Measurements from ENCODE around the gene CHRM5.
A peak's percentile ranks its signal among the peaks of the same experiment; 100 is the strongest.
"Not testable (repeated sequence)": the region's sequence is repeated elsewhere in the genome, so short reads cannot be mapped to it uniquely, and the experiment has no call there.

The CHRM5 gene

DNA sequence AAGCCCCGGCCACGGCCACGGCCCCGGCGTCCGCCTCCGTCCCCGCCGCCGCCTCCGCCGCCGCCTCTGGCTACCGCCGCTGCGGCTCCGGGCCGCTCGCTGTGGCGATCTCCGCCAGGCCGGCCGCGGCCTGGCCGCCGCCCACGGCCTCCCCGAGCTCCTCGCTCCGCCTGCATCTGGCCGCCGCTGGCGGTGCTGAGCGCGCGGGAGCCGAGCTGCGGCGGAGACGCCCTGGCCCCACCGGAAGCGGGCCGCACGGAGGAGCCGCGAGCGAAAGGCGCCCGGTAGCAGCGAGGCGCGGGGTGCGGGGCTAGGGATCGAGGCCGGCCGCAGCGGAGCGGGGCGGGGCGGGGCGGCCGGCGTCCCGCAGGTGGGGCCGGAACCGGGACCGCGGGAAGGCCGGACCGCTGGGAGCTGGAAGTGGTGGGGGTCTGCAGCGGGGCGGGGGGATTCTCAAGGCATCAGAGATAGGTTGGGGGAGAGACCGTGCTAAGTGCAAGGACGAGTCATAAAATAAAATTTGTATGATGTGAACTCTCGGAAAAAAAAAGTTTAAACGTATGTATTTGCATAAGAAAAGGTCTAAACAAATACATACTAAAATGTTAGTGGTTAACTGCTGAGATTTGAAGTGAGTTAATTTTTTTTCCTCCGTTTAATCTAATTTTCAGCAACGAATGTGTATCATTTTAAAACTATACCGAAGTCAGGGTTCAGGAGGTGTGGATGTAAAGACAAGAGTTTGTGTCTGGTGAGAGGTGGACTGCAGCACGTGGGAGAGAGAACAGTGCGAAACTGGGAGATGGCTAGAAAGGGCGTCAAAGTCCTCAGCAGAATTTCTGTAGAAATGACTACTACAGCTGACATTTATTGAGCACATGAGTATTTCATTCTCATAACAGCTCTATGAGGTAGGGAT is 70.8 kb downstream of the CHRM5 start, which contains the start of gene AVEN:
Gene AVEN, minus strand, starts transcription at position 334 of the 919 bp plus-strand sequence. Its CDS starts 158 bp downstream, at position 176.
- peak; percentile 21 to 27 for DNase-seq (ENCODE audit: low read depth in 2 of 2)

DNA sequence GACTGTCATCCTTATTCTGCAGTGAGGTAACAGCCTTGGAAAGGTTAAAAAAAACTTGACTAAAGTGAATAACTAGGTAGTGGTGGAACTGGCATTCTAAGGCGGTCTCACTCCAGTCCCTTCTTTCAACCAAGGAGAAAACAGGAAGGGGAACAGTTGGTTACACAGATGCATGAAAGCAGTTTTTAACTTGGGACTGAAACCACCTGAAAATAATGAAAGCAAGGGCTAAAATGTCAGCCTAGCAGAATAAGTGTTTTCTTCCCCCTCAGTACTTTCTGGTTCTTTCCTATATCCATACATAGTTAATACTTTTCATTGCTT is 71.5 kb downstream of the CHRM5 start:
- no peak for DNase-seq (ENCODE audit: low read depth in 2 of 2)

DNA sequence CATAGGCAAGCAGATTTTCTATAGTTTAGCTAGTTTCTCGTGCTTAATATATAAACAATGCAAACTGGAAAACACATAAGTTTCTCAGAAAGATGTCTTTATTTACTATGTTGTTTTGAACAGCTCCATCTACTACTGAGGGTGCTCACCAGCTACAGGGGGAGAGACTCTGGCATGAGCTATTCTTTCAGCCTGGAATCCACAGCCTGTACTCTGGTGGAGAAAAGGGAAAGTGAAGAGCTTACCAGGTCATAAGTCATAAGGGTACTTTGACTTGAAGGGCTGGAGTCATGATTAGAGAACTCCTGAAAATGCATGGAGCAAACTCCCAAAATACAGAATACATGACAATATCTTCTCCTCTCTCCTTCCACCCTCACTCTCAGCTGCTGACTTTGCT is 75.1 kb downstream of the CHRM5 start:
- DNase-seq (ENCODE audit: low read depth in 2 of 2), result no peak

DNA sequence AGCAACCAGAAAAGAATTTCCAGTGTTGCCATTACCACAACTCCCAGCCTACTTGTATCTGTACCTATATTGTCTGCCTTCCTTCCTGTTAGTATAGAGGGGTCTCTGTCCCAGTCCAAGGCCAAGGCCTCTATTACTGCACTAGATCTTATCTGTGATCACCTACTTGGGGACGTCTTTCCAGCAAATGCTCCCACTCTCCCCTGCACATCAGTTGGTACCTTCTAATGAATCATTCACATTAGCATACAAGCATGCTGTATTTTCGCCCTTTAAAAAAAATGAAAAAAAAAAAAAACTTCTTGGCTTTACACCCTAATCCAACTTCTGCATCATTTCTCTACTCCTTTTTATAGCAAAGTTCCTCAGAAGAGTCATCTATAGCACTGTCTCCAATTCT is 75.5 kb downstream of the CHRM5 start:
- no peak for DNase-seq (ENCODE audit: low read depth in 2 of 2)

DNA sequence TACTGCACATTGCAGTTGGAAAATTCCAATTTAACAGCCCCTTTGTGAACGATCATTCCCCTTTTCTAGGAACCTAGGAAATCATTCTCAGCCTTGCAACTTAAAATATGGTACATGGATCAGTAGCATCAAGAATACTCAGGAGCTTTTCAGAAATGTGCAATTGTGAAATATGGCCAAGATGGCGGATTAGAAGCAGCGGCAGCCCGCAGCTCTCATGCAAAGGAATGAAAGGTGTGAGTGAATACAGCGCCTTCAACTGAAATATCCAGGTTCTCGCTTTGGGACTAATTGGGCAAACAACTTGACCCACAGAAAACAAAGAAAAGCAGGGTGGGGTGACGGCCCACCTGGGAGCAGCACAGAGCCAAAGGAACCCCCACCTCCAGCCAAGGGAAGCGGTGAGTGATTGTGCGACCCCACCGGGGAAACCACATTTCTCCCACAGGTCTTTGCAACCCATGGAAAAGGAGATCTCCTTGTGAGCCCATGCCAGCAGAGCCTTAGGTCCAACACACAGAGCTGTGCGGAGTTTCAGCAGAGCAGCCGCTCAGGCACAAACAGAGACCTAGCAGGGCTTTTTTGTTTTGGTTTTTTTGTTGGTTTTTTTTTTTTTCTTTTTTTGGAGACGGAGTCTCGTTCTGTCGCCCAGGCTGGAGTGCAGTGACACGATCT is 78.3 kb downstream of the CHRM5 start:
- no peak for DNase-seq (ENCODE audit: low read depth in 2 of 2)

DNA sequence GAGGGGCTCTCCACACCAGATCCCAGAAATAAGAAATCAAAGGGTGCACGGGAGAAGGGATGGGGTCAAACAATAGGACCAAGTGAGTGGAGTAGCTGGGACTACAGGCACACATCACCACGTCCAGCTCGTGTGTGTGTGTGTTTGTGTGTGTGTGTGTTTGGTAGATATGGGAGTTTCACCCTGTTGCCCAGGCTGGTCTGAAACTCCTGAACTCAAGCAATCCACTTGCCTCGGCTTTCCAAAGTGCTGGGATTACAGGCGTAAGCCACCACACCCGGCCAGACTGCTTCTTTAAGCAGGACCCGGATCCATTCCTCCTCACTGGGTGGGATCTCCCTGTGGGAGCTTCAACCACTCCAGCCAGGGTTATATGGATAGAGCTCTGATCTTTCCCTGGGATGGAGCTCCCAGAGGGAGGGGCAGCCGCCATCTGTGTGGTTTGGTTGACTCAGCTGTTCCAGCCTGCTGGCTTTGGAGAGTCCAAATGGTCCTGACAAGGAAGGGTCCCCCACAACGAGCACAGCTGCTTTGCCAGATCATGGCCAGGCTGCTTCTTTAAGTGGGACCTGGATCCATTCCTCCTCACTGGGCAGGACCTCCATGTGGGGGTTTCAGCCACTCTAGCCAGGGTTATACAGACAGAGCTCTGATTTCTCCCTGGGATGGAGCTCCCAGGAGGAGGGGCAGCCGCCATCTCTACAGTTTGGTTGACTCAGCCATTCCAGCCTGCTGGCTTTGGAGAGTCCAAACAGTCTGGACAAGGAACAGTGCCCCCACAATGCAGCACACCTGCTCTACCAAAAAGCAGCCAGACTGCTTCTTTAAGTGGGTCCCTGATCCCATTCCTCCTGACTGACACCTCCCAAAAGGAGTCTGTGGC is 79.8 kb downstream of the CHRM5 start:
- no peak for DNase-seq (ENCODE audit: low read depth in 2 of 2)

DNA sequence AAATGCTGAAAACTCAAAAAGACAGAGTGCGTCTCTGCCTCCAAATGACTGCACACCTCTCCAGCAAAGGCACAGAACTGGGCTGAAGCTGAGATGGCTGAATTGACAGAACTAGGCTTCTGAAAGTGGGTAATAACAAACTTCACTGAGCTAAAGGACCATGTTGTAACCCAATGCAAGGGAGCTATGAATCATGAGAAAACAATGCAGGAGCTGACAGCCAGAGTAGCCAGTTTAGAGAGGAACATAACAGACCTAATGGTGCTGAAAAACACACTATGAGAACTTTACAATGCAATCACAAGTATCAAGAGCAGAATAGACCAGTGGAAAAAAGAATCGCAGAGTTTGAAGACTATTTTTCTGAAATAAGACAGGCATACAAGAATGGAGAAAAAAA is 80.8 kb downstream of the CHRM5 start:
- no peak for DNase-seq (ENCODE audit: low read depth in 2 of 2)

DNA sequence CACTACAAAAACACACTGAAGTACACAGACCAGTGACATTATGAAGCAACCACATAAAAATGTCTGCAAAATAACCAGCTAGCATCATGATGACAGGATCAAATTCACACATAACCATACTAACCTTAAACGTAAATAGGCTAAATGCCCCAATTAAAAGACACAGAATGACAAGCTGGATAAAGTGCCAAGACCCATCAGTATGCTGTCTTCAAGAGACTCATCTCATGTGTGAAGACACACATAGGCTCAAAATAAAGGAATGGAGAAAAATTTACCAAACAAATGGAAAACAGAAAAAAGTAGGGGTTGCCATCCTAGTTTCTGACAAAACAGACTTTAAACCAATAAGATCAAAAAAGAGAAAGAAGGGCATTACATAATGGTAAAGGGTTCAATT is 82.1 kb downstream of the CHRM5 start:
- not testable (repeated sequence) for DNase-seq (ENCODE audit: low read depth in 2 of 2)

DNA sequence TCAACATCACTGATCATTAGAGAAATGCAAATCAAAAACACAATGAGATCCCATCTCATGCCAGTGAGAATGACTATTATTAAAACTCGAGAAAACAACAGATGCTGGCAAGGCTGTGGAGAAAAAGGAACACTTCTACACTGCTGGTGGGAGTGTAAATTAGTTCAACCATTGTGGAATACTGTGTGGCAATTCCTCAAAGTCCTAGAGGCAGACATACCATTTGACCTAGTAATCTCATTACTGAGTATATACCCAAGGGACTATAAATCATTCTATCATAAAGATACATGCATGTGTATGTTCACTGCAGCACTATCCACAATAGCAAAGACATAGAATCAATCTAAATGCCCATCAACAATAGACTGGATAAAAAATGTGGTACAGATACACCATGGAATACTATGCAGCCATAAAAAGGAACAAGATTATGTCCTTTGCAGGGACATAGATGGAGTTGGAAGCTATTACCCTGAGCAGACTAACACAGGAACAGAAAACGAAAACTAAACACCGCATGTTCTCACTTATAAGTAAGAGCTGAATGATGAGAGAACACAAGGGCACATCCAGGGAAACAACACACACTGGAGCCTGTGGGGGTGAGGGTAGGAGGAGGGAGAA is 85.9 kb downstream of the CHRM5 start:
- DNase-seq (ENCODE audit: low read depth in 2 of 2), result no peak

DNA sequence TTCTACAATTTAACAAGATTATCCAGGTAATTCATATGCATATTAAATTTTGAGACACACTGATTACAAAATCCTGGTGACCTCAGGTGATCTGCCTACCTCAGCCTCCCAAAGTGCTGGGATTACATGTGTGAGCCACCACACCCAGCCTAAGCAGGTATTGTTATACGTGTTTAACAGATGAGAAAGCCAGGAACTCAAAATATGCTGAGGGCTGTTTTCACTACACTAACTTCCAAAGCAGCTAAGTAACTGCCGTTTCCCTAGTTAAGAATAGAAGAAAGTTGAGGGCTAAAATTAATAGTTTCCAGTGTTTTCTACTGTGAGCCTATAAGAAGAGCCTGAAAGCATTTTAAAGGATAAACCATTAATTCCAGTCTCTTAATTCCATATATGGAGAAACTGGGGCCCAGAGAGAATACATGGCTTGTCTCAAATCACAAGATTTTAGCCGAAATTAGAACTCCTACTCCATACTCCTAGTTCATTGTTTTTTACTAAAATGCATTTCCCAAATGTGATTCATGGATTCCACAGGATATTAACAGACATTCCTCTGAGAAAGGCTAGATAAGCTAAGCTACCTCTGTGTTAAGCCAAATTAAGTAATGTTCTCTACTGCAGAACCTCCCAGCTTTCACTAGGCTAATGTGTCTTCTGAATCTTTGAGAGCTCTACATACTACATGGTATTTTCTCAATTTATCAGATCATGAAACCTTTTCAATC is 87.7 kb downstream of the CHRM5 start:
- no peak for DNase-seq (ENCODE audit: low read depth in 2 of 2)

DNA sequence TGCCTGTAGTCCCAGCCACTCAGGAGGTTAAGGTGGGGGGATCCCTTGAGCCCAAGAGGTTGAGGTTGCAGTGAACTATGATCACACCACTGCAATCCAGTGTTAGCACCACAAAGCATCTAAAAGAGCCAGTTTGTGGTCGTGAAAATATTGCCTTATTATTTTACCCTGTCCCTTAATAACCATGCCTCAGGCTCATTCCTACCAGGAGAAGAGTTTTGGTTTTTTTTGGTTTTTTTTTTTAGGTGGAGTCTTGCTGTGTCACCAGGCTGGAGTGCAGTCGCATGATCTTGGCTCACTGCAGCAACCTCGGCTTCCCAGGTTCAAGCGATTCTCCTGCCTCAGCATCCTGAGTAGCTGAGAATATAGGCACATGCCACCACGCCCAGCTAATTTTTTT is 88.6 kb downstream of the CHRM5 start:
- no peak for DNase-seq (ENCODE audit: low read depth in 2 of 2)

DNA sequence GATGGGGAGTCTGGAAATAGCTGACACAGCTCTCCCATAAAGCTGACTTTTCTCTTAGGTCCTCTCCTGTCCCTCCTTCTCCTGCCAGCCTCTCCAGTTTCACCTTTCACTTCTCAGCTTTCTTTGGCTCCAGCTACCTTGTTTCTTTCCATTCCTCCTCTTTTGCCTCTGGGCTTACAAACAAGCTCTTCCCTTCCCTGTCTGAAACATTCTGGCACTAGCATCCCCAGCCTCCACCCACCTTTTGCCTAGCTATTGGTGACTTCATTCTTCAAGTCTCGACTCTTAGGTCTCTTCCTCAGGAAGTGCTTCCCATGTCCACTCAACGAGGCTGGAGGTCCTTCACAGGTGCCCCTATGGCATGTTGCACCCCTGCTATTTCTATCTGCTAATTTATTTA is 91.2 kb downstream of the CHRM5 start:
- no peak for DNase-seq (ENCODE audit: low read depth in 2 of 2)

DNA sequence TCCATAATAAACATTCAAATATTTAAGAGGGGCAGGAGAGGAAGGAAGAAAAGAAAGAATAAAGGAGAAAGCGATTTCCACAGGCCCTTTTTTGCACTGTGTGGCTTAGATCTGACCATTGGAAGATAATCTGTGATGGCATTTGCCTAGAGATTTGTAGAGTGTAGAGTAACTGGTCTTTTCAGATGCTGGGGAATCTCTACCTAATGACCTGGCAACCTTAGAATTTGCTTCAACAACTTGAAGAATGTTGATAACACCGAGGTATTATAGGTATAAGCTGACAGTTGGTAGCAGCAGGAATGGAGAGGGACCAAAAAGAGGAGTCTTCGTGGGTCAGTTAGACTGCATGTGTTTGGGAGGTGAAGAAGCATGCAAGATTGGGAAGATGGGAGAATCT is 91.6 kb downstream of the CHRM5 start:
- no peak for DNase-seq (ENCODE audit: low read depth in 2 of 2)

DNA sequence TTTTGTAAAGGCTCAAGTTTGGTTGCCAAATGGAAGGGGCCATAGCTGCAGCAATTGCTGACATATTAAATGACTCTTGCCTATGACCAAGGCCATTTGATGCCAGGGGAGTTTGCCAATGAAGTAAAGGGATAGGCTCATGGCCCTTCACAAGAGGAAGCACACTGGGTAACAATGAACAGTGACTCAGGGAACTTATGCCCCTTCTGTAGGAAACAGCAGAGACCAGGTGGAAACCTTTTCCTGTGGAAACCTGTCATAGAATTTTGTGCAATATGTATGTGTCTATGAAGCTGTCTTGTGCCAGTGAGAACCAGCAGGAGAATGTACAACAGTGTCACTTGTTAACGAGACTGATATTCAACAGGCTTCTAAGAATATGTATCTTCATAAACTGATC is 96.1 kb downstream of the CHRM5 start:
- no peak for DNase-seq (ENCODE audit: low read depth in 2 of 2)

DNA sequence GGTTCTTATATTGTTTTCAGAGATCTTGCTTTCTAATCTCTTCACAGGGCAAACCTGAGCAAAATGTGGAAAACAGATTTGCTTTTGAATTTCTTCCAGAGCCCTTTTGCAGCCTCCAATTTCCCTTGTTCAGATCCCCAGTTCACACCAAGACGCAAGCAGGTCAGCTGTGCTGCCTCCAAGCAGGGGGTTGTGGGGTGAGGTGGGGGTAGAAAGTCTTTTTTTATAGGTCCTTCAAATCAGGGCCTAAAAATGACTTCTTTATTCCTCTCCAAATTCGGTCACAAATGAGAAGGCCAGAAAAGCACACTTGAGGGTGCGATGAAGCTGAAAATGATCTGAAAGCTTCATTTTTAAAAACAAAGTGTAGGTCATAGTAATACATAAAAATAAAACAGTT is 97.0 kb downstream of the CHRM5 start:
- no peak for DNase-seq (ENCODE audit: low read depth in 2 of 2)

DNA sequence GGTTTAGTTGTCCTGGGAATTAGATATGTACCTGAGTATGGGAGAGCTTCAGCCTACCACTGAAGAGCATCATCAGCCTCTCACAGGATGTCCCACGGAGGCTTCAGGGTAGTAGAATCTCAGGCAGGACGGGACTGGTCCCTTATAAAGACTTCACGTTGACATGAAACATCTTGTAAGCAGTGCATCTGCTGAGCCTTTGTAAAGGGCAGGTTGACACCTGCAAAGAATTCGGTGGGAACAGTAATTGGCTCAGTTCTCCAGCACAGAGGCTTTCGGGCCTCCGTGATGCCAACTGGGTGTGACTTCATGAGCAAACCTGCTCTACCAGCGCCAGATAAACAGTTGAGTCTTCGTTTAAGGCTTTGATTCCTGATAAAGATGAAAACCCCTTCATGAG is 97.6 kb downstream of the CHRM5 start:
- DNase-seq (ENCODE audit: low read depth in 2 of 2), result no peak

DNA sequence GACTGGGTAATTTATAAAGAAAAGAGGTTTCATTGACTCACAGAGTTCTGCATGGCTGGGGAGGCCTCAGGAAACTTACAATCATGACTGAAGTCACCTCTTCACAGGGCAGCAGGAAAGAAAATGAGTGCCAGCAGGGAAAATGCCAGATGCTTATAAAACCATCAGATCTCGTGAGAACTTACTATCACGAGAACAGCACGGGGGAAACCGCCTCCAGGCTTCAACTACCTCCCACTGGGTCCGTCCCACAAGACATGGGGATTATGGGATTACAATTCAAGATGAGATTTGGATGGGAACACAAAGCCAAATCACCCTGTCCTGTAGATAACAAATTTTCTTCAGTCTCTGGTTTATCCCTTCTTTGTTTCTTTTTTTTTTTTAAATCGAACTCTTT is 101.7 kb downstream of the CHRM5 start:
- no peak for DNase-seq (ENCODE audit: low read depth in 2 of 2)

DNA sequence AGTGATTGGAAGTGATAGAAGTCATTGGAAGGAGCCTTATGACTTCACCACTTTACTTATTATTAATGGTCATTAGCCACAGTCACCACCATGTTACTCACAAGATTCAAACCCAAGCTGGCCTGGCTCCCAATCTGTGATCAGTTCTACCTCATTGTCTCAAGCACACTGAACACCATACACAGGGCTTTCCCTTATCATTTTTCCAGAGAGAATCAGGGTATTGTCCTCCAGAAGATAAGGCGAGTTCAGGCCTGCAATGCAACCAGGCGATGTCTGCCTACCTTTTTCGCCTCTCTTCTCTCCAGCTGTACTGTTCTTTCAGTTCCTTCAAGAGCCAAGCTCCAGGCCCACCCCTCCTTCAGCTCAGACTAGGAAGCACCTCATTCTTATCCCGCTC is 108.5 kb downstream of the CHRM5 start:
- DNase-seq (ENCODE audit: low read depth in 2 of 2), result no peak

DNA sequence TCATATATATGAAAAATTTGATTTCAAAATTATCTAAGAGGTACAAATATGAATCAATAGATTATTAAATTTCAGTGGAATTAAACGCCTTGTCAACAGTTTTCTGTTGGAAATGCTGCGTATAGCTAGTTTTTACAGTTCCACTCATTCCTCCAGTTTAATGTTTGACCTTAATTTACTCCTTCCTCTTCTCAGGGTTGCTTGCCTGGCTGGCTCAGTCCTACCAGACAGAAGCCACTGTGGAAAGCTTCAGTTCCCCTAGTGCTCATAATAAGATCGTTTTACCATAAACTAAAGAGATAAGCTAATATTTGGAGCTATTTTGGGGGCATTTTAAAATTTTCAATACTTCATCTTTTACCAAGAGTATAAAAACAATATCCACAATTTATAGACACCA is 110.6 kb downstream of the CHRM5 start:
- no peak for DNase-seq (ENCODE audit: low read depth in 2 of 2)

DNA sequence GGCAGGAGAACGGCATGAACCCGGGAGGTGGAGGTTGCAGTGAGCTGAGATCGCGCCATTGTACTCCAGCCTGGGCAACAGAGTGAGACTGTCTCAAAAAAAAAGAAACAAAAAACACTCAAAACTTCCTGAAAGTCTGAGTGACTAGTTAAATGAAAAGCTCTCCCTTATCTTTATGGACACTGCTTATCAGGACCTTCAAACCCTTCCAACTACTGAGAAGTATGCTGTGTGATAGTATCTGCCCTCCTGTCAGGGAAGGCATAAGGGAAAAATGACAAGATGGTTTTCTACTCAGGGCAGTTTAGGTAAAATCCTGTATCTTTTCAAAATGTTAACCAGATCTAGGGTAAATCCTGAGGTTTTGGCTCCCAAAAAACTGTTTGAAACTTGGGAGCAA is 111.6 kb downstream of the CHRM5 start:
- no peak for DNase-seq (ENCODE audit: low read depth in 2 of 2)

DNA sequence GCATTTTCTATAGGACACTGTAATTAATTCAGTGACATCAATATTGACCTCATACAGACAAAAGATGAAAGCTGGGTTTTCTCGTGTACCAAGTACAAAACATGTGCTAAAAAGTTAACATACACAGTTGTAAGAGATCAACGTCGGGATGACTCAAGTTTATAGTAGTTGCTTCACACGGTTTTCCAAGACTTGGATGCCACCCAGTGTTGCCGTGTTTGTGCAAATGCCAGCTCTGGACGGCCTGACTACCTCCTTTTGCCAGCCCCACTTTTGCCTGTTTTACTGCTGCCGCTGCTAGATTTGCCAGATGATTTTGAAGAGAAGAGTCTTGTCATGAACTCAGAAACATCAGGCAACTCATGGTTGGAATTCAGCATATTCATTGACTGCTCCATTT is 115.8 kb downstream of the CHRM5 start:
- DNase-seq (ENCODE audit: low read depth in 2 of 2), result no peak
